ENCODE results near the gene TMEM144.
"Not testable (repeated sequence)": the region's sequence is repeated elsewhere in the genome, so short reads cannot be mapped to it uniquely, and the experiment has no call there.

Gene TMEM144

GRCh38 chr4:158259955-158260575 is 49.8 kb downstream of the TMEM144 start:
- Histone ChIP-seq H3K36me3 (ENCODE audit: control insufficient read depth in 1 of 2, insufficient read depth in 2 of 2, low read length in 2 of 2) (no peaks in the 10 kb centered on the region), H3K27me3 (ENCODE audit: control insufficient read depth in 1 of 2, insufficient read depth in 2 of 2, low read length in 2 of 2) (no peaks in the 10 kb centered on the region), H3K4me3 (ENCODE audit: low read depth in 1 of 2, low read length in 2 of 2) (no peak overlapping the region), H3K27ac (ENCODE audit: low read depth, low read length) (no peak overlapping the region), H3K9ac (ENCODE audit: low read depth in 1 of 2, low read length in 2 of 2) (no peak overlapping the region), H3K4me1 (ENCODE audit: control insufficient read depth in 1 of 2, insufficient read depth in 2 of 2, low read length in 2 of 2) (no peaks in the 10 kb centered on the region), H3K9me3 (ENCODE audit: control insufficient read depth in 1 of 2, low read length in 2 of 2) (no peaks in the 10 kb centered on the region)

GRCh38 chr4:158261480-158261879 is 51.2 kb downstream of the TMEM144 start:
- H3K27me3 ChIP-seq (ENCODE audit: control insufficient read depth in 1 of 2, insufficient read depth in 2 of 2, low read length in 2 of 2), result no peaks in the 10 kb centered on the region
- no peak overlapping the region for H3K9ac ChIP-seq (ENCODE audit: low read depth in 1 of 2, low read length in 2 of 2)
- no peaks in the 10 kb centered on the region for H3K9me3 ChIP-seq (ENCODE audit: control insufficient read depth in 1 of 2, low read length in 2 of 2)
- H3K36me3 ChIP-seq (ENCODE audit: control insufficient read depth in 1 of 2, insufficient read depth in 2 of 2, low read length in 2 of 2), result no peaks in the 10 kb centered on the region
- H3K4me1 ChIP-seq (ENCODE audit: control insufficient read depth in 1 of 2, insufficient read depth in 2 of 2, low read length in 2 of 2), result no peaks in the 10 kb centered on the region
- no peak overlapping the region for H3K27ac ChIP-seq (ENCODE audit: low read depth, low read length)
- H3K4me3 ChIP-seq (ENCODE audit: low read depth in 1 of 2, low read length in 2 of 2), result no peak overlapping the region

- no peak overlapping the region for H3K27ac ChIP-seq (ENCODE audit: low read depth, low read length)
- no peak overlapping the region for H3K9ac ChIP-seq (ENCODE audit: low read depth in 1 of 2, low read length in 2 of 2)
- no peaks in the 10 kb centered on the region for H3K4me1 ChIP-seq (ENCODE audit: control insufficient read depth in 1 of 2, insufficient read depth in 2 of 2, low read length in 2 of 2)
- no peaks in the 10 kb centered on the region for H3K27me3 ChIP-seq (ENCODE audit: control insufficient read depth in 1 of 2, insufficient read depth in 2 of 2, low read length in 2 of 2)
- no peaks in the 10 kb centered on the region for H3K9me3 ChIP-seq (ENCODE audit: control insufficient read depth in 1 of 2, low read length in 2 of 2)
- no peaks in the 10 kb centered on the region for H3K36me3 ChIP-seq (ENCODE audit: control insufficient read depth in 1 of 2, insufficient read depth in 2 of 2, low read length in 2 of 2)
- no peak overlapping the region for H3K4me3 ChIP-seq (ENCODE audit: low read depth in 1 of 2, low read length in 2 of 2)
These were observed 58.3 kb downstream of the TMEM144 start for GRCh38 chr4:158268553-158268952.

GRCh38 chr4:158274636-158275035 is 64.3 kb downstream of the TMEM144 start:
- Histone ChIP-seq H3K9ac (ENCODE audit: low read depth in 1 of 2, low read length in 2 of 2) (no peak overlapping the region), H3K27ac (ENCODE audit: low read depth, low read length) (no peak overlapping the region), H3K9me3 (ENCODE audit: control insufficient read depth in 1 of 2, low read length in 2 of 2) (no peaks in the 10 kb centered on the region), H3K27me3 (ENCODE audit: control insufficient read depth in 1 of 2, insufficient read depth in 2 of 2, low read length in 2 of 2) (no peaks in the 10 kb centered on the region), H3K4me3 (ENCODE audit: low read depth in 1 of 2, low read length in 2 of 2) (no peak overlapping the region), H3K4me1 (ENCODE audit: control insufficient read depth in 1 of 2, insufficient read depth in 2 of 2, low read length in 2 of 2) (no peaks in the 10 kb centered on the region), H3K36me3 (ENCODE audit: control insufficient read depth in 1 of 2, insufficient read depth in 2 of 2, low read length in 2 of 2) (no peaks in the 10 kb centered on the region)

GRCh38 chr4:158277558-158277957 is 67.3 kb downstream of the TMEM144 start:
- Histone ChIP-seq H3K27me3 (ENCODE audit: control insufficient read depth in 1 of 2, insufficient read depth in 2 of 2, low read length in 2 of 2) (no peaks in the 10 kb centered on the region), H3K4me1 (ENCODE audit: control insufficient read depth in 1 of 2, insufficient read depth in 2 of 2, low read length in 2 of 2) (no peaks in the 10 kb centered on the region), H3K36me3 (ENCODE audit: control insufficient read depth in 1 of 2, insufficient read depth in 2 of 2, low read length in 2 of 2) (no peaks in the 10 kb centered on the region), H3K9me3 (ENCODE audit: control insufficient read depth in 1 of 2, low read length in 2 of 2) (no peaks in the 10 kb centered on the region), H3K4me3 (ENCODE audit: low read depth in 1 of 2, low read length in 2 of 2) (no peak overlapping the region), H3K27ac (ENCODE audit: low read depth, low read length) (no peak overlapping the region), H3K9ac (ENCODE audit: low read depth in 1 of 2, low read length in 2 of 2) (no peak overlapping the region)

GRCh38 chr4:158279052-158279451 is 68.8 kb downstream of the TMEM144 start:
- H3K9ac ChIP-seq (ENCODE audit: low read depth in 1 of 2, low read length in 2 of 2); H3K4me3 ChIP-seq (ENCODE audit: low read depth in 1 of 2, low read length in 2 of 2); H3K4me1 ChIP-seq (ENCODE audit: control insufficient read depth in 1 of 2, insufficient read depth in 2 of 2, low read length in 2 of 2); H3K36me3 ChIP-seq (ENCODE audit: control insufficient read depth in 1 of 2, insufficient read depth in 2 of 2, low read length in 2 of 2); H3K9me3 ChIP-seq (ENCODE audit: control insufficient read depth in 1 of 2, low read length in 2 of 2); H3K27ac ChIP-seq (ENCODE audit: low read depth, low read length); H3K27me3 ChIP-seq (ENCODE audit: control insufficient read depth in 1 of 2, insufficient read depth in 2 of 2, low read length in 2 of 2): not testable (repeated sequence)

GRCh38 chr4:158280856-158281255 is 70.6 kb downstream of the TMEM144 start:
- Histone ChIP-seq H3K36me3 (ENCODE audit: control insufficient read depth in 1 of 2, insufficient read depth in 2 of 2, low read length in 2 of 2) (no peaks in the 10 kb centered on the region), H3K27me3 (ENCODE audit: control insufficient read depth in 1 of 2, insufficient read depth in 2 of 2, low read length in 2 of 2) (no peaks in the 10 kb centered on the region), H3K4me3 (ENCODE audit: low read depth in 1 of 2, low read length in 2 of 2) (no peak overlapping the region), H3K9me3 (ENCODE audit: control insufficient read depth in 1 of 2, low read length in 2 of 2) (no peaks in the 10 kb centered on the region), H3K9ac (ENCODE audit: low read depth in 1 of 2, low read length in 2 of 2) (no peak overlapping the region), H3K4me1 (ENCODE audit: control insufficient read depth in 1 of 2, insufficient read depth in 2 of 2, low read length in 2 of 2) (no peaks in the 10 kb centered on the region), H3K27ac (ENCODE audit: low read depth, low read length) (no peak overlapping the region)

GRCh38 chr4:158282252-158282651 is 72.0 kb downstream of the TMEM144 start:
- no peak overlapping the region for H3K4me3 ChIP-seq (ENCODE audit: low read depth in 1 of 2, low read length in 2 of 2)
- no peaks in the 10 kb centered on the region for H3K36me3 ChIP-seq (ENCODE audit: control insufficient read depth in 1 of 2, insufficient read depth in 2 of 2, low read length in 2 of 2)
- no peak overlapping the region for H3K9ac ChIP-seq (ENCODE audit: low read depth in 1 of 2, low read length in 2 of 2)
- no peak overlapping the region for H3K27ac ChIP-seq (ENCODE audit: low read depth, low read length)
- H3K27me3 ChIP-seq (ENCODE audit: control insufficient read depth in 1 of 2, insufficient read depth in 2 of 2, low read length in 2 of 2), result no peaks in the 10 kb centered on the region
- no peaks in the 10 kb centered on the region for H3K9me3 ChIP-seq (ENCODE audit: control insufficient read depth in 1 of 2, low read length in 2 of 2)
- no peaks in the 10 kb centered on the region for H3K4me1 ChIP-seq (ENCODE audit: control insufficient read depth in 1 of 2, insufficient read depth in 2 of 2, low read length in 2 of 2)

- Histone ChIP-seq H3K27ac (ENCODE audit: low read depth, low read length) (no peak overlapping the region), H3K4me1 (ENCODE audit: control insufficient read depth in 1 of 2, insufficient read depth in 2 of 2, low read length in 2 of 2) (no peaks in the 10 kb centered on the region)
These were observed 75.3 kb downstream of the TMEM144 start for GRCh38 chr4:158285429-158286216.

GRCh38 chr4:158290912-158291311 is 80.6 kb downstream of the TMEM144 start:
- Histone ChIP-seq H3K27me3 (ENCODE audit: control insufficient read depth in 1 of 2, insufficient read depth in 2 of 2, low read length in 2 of 2) (no peaks in the 10 kb centered on the region), H3K4me1 (ENCODE audit: control insufficient read depth in 1 of 2, insufficient read depth in 2 of 2, low read length in 2 of 2) (no peaks in the 10 kb centered on the region)

More at GRCh38 chr4:158285429-158286216, 75.3 kb downstream of the TMEM144 start:
- H3K27me3 ChIP-seq (ENCODE audit: control insufficient read depth in 1 of 2, insufficient read depth in 2 of 2, low read length in 2 of 2), result no peaks in the 10 kb centered on the region
- H3K4me3 ChIP-seq (ENCODE audit: low read depth in 1 of 2, low read length in 2 of 2), result no peak overlapping the region
- H3K36me3 ChIP-seq (ENCODE audit: control insufficient read depth in 1 of 2, insufficient read depth in 2 of 2, low read length in 2 of 2), result no peaks in the 10 kb centered on the region
- no peak overlapping the region for H3K9ac ChIP-seq (ENCODE audit: low read depth in 1 of 2, low read length in 2 of 2)
- H3K9me3 ChIP-seq (ENCODE audit: control insufficient read depth in 1 of 2, low read length in 2 of 2), result no peaks in the 10 kb centered on the region

More at GRCh38 chr4:158290912-158291311, 80.6 kb downstream of the TMEM144 start:
- H3K9ac ChIP-seq (ENCODE audit: low read depth in 1 of 2, low read length in 2 of 2), result no peak overlapping the region
- peaks cover 0 to 3% of the 10 kb centered on the region in 2 donors for H3K9me3 ChIP-seq (ENCODE audit: control insufficient read depth in 1 of 2, low read length in 2 of 2)
- no peaks in the 10 kb centered on the region for H3K36me3 ChIP-seq (ENCODE audit: control insufficient read depth in 1 of 2, insufficient read depth in 2 of 2, low read length in 2 of 2)
- no peak overlapping the region for H3K27ac ChIP-seq (ENCODE audit: low read depth, low read length)
- H3K4me3 ChIP-seq (ENCODE audit: low read depth in 1 of 2, low read length in 2 of 2), result no peak overlapping the region

All from duodenal mucosa (tissue), 2 donors.